HFF-Myc (cell line): ENCODE data around the gene GTF3C6.
"Not testable (repeated sequence)": the region's sequence is repeated elsewhere in the genome, so short reads cannot be mapped to it uniquely, and the experiment has no call there.

Source experiments
- DNase-seq: peaks from one replicate; pipeline ENCODE4 v3.0.0-alpha.2; 2011; ENCODE audit warnings: low read depth; ENCODE audit errors: extremely low read depth
- H3K4me3 ChIP-seq: replicated peaks from 2 replicates; pipeline ENCODE4 v1.5.1; 2011; ENCODE audit warnings: low read depth, mild to moderate bottlenecking, control low read depth, low read length
- TF ChIP-seq, protein P1 (sequence below): IDR thresholded peaks from 2 replicates; pipeline ENCODE4 v1.5.1; 2012; ENCODE audit warnings: mild to moderate bottlenecking, low read depth, low read length, control low read depth; ENCODE audit errors: missing control alignments

GTF3C6 gene

DNA sequence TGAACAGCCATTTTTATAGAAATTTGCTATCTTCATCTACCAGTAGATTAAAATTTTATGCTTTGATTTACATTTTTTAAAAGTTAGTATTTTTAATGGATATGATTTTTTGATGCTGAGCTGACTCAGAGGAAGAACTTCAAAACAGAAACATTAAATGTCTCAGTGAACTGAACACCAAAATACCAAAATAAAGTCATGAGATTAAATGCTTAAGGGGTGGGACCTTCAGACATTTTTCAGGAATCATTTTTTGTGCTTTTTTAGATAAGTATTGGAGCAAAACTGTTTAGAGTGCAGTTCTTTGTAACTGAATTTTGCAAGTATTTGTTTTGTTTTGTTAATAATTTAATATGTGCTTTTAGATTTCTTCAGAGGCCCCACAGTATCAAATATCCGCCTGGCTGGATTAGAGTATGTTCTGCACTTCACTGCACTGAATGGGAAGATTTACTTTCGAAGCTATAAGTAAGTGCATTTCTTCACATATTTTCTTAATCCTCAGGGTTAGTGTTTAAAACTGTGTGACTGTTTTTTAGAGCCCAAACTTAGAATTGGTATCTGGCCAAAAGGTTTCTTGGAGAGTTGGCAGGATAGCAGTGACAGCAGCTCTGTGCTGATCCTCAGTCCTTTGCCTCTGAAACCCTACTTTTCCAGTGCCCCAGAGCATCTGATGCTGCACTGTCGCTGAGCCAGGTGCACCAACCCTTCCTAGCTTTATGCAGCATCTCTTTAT, 57.1 kb downstream of the GTF3C6 start:
- TF ChIP-seq, protein P1, sequence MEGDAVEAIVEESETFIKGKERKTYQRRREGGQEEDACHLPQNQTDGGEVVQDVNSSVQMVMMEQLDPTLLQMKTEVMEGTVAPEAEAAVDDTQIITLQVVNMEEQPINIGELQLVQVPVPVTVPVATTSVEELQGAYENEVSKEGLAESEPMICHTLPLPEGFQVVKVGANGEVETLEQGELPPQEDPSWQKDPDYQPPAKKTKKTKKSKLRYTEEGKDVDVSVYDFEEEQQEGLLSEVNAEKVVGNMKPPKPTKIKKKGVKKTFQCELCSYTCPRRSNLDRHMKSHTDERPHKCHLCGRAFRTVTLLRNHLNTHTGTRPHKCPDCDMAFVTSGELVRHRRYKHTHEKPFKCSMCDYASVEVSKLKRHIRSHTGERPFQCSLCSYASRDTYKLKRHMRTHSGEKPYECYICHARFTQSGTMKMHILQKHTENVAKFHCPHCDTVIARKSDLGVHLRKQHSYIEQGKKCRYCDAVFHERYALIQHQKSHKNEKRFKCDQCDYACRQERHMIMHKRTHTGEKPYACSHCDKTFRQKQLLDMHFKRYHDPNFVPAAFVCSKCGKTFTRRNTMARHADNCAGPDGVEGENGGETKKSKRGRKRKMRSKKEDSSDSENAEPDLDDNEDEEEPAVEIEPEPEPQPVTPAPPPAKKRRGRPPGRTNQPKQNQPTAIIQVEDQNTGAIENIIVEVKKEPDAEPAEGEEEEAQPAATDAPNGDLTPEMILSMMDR: no peak
- no peak for DNase-seq
- no peak overlapping the region for H3K4me3 ChIP-seq

DNA sequence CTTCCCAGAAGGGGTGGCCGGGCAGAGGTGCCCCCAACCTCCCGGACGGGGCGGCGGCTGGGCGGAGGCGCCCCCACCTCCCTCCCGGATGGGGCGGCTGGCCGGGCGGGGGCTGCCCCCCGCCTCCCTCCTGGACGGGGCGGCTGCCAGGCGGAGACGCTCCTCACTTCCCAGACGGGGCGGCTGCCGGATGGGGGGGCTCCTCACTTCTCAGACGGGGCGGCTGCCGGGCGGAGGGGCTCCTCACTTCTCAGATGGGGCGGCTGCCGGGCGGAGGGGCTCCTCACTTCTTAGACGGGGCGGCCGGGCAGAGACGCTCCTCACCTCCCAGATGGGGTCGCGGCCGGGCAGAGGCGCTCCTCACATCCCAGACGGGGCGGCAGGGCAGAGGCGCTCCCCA, 58.7 kb downstream of the GTF3C6 start:
- DNase-seq, H3K4me3 ChIP-seq: not testable (repeated sequence)
